ENCODE results near the gene GRIN2A.

Gene GRIN2A

DNA sequence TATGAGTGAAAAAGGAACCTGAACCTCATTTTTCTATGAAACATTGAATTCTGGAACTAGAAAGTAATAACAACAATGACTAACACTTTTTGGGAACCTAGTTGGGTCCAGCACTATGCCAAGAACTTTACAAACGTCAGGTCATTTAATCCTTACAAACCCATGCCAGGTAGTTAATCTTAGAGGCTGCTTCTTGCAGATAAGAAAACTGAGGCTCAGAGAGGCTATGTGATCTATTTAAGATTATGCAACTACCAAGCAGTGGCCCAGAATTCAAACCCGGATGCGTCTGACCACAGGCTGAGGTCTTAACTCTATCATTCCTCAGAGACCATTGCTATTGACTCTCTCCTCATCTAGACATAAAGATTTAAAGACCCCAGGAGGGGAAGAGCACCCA is 358.7 kb downstream of the GRIN2A start:
- Histone ChIP-seq H3K4me3 (ENCODE audit: low read length) (no peak overlapping the region), H3K36me3 (replicated peaks; ENCODE audit: insufficient read depth, low read length) (no peaks in the 10 kb centered on the region), H3K27me3 (replicated peaks; ENCODE audit: insufficient read depth, low read length) (no peaks in the 10 kb centered on the region), H3K27ac (ENCODE audit: low read length) (no peak overlapping the region), H4K20me1 (ENCODE audit: insufficient read depth, low read length) (no peaks in the 10 kb centered on the region), H3K9me2 (replicated peaks; ENCODE audit: insufficient read depth, low read length) (no peaks in the 10 kb centered on the region), H3K4me2 (ENCODE audit: low read depth, low read length) (no peak overlapping the region), H2AFZ (ENCODE audit: low read length) (no peak overlapping the region), H3K4me1 (ENCODE audit: low read length) (no peaks in the 10 kb centered on the region), H3K9ac (ENCODE audit: low read length) (no peak overlapping the region), H3F3A (ENCODE audit: insufficient read depth, low read length) (no peaks in the 10 kb centered on the region), H3K79me2 (ENCODE audit: low read length) (no peaks in the 10 kb centered on the region), H3K9me3 (replicated peaks; ENCODE audit: insufficient read depth, low read length) (no peaks in the 10 kb centered on the region)
- DNase-seq: no peak
- no peak for TF ChIP-seq EZH2phosphoT487 (IDR thresholded peaks at IDR 0.05; ENCODE audit: low read length)
- no peak for TF ChIP-seq EZH2 (optimal IDR thresholded peaks at IDR 0.05; ENCODE audit: low read depth, low read length)
- no peak for TF ChIP-seq CTCF (IDR thresholded peaks at IDR 0.05; ENCODE audit: low read length)

DNA sequence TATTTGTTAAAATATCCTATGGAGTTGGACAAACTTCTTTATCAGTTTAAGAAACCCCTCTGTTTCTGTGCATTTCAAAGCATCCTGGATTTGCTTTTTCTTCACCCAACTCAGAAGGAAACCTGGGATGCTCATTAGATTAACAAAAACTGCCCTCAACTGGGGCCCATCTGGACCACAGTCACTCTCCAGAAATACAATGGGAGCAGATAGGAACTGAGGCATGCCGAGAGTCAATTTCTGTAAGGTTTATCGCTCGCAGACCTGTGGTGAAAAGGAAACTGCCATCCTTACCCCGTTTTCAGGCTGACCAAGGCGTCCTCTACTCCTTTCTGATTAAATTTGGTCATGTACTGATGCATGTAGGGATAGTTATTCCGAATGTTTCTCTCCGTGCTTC is 360.3 kb downstream of the GRIN2A start:
- H4K20me1 ChIP-seq (ENCODE audit: insufficient read depth, low read length): no peaks in the 10 kb centered on the region
- no peaks in the 10 kb centered on the region for H3K9me3 ChIP-seq (replicated peaks; ENCODE audit: insufficient read depth, low read length)
- H3K27ac ChIP-seq (ENCODE audit: low read length): no peak overlapping the region
- no peaks in the 10 kb centered on the region for H3F3A ChIP-seq (ENCODE audit: insufficient read depth, low read length)
- H3K36me3 ChIP-seq (replicated peaks; ENCODE audit: insufficient read depth, low read length): no peaks in the 10 kb centered on the region
- DNase-seq: no peak
- H3K9ac ChIP-seq (ENCODE audit: low read length): no peak overlapping the region
- H3K79me2 ChIP-seq (ENCODE audit: low read length): no peaks in the 10 kb centered on the region
- TF ChIP-seq EZH2phosphoT487 (IDR thresholded peaks at IDR 0.05; ENCODE audit: low read length) (no peak), CTCF (IDR thresholded peaks at IDR 0.05; ENCODE audit: low read length) (no peak), EZH2 (optimal IDR thresholded peaks at IDR 0.05; ENCODE audit: low read depth, low read length) (no peak)
- H3K4me3 ChIP-seq (ENCODE audit: low read length): no peak overlapping the region
- H3K27me3 ChIP-seq (replicated peaks; ENCODE audit: insufficient read depth, low read length): no peaks in the 10 kb centered on the region
- H3K4me2 ChIP-seq (ENCODE audit: low read depth, low read length): no peak overlapping the region
- no peak overlapping the region for H2AFZ ChIP-seq (ENCODE audit: low read length)
- no peaks in the 10 kb centered on the region for H3K4me1 ChIP-seq (ENCODE audit: low read length)
- H3K9me2 ChIP-seq (replicated peaks; ENCODE audit: insufficient read depth, low read length): no peaks in the 10 kb centered on the region

DNA sequence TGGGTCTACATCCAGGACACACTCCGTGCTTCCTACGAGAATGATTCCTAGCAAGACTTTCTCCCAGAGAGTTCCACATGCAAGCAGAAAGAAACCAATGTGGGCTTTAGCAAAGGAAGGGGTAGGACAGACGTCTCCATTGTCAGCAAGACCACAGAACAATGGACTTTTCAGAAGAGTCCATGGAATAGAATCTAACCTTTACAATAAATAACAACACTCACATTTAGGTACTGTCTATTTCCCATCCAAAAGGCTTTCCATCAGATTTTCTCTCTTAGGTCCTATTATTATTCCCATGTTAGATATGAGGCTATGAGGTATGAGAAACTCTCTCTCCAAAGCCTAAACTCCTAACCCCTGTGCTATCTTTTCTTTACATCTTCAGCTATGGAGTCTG is 360.9 kb downstream of the GRIN2A start:
- no peaks in the 10 kb centered on the region for H3K27me3 ChIP-seq (replicated peaks; ENCODE audit: insufficient read depth, low read length)
- no peak overlapping the region for H3K4me3 ChIP-seq (ENCODE audit: low read length)
- no peaks in the 10 kb centered on the region for H3F3A ChIP-seq (ENCODE audit: insufficient read depth, low read length)
- no peak for DNase-seq
- no peaks in the 10 kb centered on the region for H3K4me1 ChIP-seq (ENCODE audit: low read length)
- no peak overlapping the region for H2AFZ ChIP-seq (ENCODE audit: low read length)
- no peak overlapping the region for H3K9ac ChIP-seq (ENCODE audit: low read length)
- H3K9me2 ChIP-seq (replicated peaks; ENCODE audit: insufficient read depth, low read length): no peaks in the 10 kb centered on the region
- no peak overlapping the region for H3K4me2 ChIP-seq (ENCODE audit: low read depth, low read length)
- TF ChIP-seq EZH2phosphoT487 (IDR thresholded peaks at IDR 0.05; ENCODE audit: low read length) (no peak), EZH2 (optimal IDR thresholded peaks at IDR 0.05; ENCODE audit: low read depth, low read length) (no peak), CTCF (IDR thresholded peaks at IDR 0.05; ENCODE audit: low read length) (no peak)
- no peak overlapping the region for H3K27ac ChIP-seq (ENCODE audit: low read length)
- no peaks in the 10 kb centered on the region for H3K79me2 ChIP-seq (ENCODE audit: low read length)
- H3K36me3 ChIP-seq (replicated peaks; ENCODE audit: insufficient read depth, low read length): no peaks in the 10 kb centered on the region
- no peaks in the 10 kb centered on the region for H4K20me1 ChIP-seq (ENCODE audit: insufficient read depth, low read length)
- no peaks in the 10 kb centered on the region for H3K9me3 ChIP-seq (replicated peaks; ENCODE audit: insufficient read depth, low read length)
